Tibial artery (tissue), 4 donors: ENCODE measurements around the gene CSTF3.

ENCODE experiments used
- DNase-seq, 2 donors: peaks; one replicate each; pipeline ENCODE4 v3.0.0-alpha.2; 2019
- H3K27ac ChIP-seq, 2 donors: fragments of 200-600 bp; sonication (generic) in 1 of 2; 1 replicate in 1 of 2; 2 replicates in 1 of 2; pipeline ENCODE4 v1.5.1; 2018 to 2019; ENCODE audit warnings: mild to moderate bottlenecking in 1 of 2
- H3K27me3 ChIP-seq, 2 donors: fragments of 200-600 bp; sonication (generic) in 1 of 2; one replicate each; pipeline versions ENCODE4 v1.5.1 to v1.6.0; 2016 to 2019
- H3K36me3 ChIP-seq, 3 donors: fragments of 200-600 bp; sonication (generic) in 2 of 3; one replicate each; pipeline ENCODE4 v1.5.1; 2016 to 2019; ENCODE audit warnings: mild to moderate bottlenecking in 2 of 3
- H3K4me1 ChIP-seq, 4 donors: fragments of 200-600 bp; sonication (generic) in 2 of 4; 1 replicate in 3 of 4; 2 replicates in 1 of 4; pipeline ENCODE4 v1.5.1; 2016 to 2019
- H3K4me3 ChIP-seq, 2 donors: fragments of 200-600 bp; sonication (generic) in 1 of 2; 1 replicate in 1 of 2; 2 replicates in 1 of 2; pipeline ENCODE4 v1.5.1; 2018 to 2019; ENCODE audit warnings: mild to moderate bottlenecking in 2 of 2
- H3K9me3 ChIP-seq, 3 donors: fragments of 200-600 bp; sonication (generic) in 1 of 3; one replicate each; pipeline ENCODE4 v1.5.1; 2016 to 2019
- intact Hi-C: fragments of 100-400 bp; cut with DNase I; formaldehyde crosslinking; loops from one replicate; pipeline ENCODE4 v1.15.0; 2023; ENCODE audit warnings: low total_unique reads
- TF ChIP-seq, protein P1 (sequence below), 2 experiments: fragments of 200-600 bp in 1 of 2; fragments of 450-650 bp in 1 of 2; IDR thresholded peaks; one replicate each; pipeline ENCODE4 v1.5.1; 2017 to 2019; ENCODE audit warnings: antibody characterized with exemption in 2 of 2, mild to moderate bottlenecking in 1 of 2, moderate library complexity in 1 of 2

CSTF3 gene

DNA sequence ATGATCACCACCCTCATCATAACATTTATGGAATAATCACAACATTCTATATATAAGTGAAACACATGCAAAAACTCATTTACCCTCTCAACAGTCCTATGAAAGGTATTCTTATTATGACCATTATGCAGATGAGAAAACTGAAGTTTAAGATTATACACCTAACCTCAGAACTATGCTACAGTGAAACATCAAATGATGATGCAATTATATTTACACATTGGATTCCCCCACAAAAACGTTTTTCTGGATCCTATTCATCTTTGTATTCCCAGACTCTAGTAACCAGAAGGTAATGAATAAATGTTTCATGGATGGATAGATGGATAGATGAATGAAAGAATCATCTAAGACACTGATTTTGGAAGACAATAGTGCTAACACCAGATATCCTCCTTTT, 67.1 kb downstream of the CSTF3 start:
- Histone ChIP-seq H3K4me3 (no peak overlapping the region), H3K4me1 (no peaks in the 10 kb centered on the region), H3K27me3 (no peaks in the 10 kb centered on the region), H3K36me3 (peaks cover 26 to 44% (median 37%) of the 10 kb centered on the region in 3 donors), H3K9me3 (no peaks in the 10 kb centered on the region), H3K27ac (no peak overlapping the region)
- no peak for DNase-seq
- TF ChIP-seq, protein P1, sequence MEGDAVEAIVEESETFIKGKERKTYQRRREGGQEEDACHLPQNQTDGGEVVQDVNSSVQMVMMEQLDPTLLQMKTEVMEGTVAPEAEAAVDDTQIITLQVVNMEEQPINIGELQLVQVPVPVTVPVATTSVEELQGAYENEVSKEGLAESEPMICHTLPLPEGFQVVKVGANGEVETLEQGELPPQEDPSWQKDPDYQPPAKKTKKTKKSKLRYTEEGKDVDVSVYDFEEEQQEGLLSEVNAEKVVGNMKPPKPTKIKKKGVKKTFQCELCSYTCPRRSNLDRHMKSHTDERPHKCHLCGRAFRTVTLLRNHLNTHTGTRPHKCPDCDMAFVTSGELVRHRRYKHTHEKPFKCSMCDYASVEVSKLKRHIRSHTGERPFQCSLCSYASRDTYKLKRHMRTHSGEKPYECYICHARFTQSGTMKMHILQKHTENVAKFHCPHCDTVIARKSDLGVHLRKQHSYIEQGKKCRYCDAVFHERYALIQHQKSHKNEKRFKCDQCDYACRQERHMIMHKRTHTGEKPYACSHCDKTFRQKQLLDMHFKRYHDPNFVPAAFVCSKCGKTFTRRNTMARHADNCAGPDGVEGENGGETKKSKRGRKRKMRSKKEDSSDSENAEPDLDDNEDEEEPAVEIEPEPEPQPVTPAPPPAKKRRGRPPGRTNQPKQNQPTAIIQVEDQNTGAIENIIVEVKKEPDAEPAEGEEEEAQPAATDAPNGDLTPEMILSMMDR (IDR thresholded peaks at IDR 0.05): no peak
- intact Hi-C loops: no loop called here

DNA sequence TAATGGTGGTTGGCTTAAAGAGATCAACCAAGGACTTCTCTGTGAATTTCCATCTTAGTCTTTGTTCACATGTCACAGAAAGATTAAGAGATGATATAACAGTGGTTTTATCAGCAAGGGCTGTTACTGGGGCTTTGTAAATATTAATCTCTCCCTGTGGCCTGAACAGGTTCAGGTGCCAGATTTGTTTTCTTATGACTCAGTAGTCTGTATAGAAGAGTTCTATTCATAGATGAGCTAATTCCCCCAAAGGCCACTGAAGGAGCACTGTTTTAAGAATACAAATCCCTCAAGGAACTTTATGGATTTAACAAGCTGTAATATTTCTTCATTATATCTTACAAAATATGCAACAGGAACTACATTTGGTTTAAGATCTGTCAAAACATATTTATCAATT, 71.5 kb downstream of the CSTF3 start:
- TF ChIP-seq, protein P1 (IDR thresholded peaks at IDR 0.05): no peak
- no peak overlapping the region for H3K27ac ChIP-seq
- H3K36me3 ChIP-seq: peaks cover 12 to 30% (median 27%) of the 10 kb centered on the region in 3 donors
- H3K4me3 ChIP-seq: no peak overlapping the region
- intact Hi-C loops: no loop called here
- no peaks in the 10 kb centered on the region for H3K4me1 ChIP-seq
- DNase-seq: no peak
- H3K9me3 ChIP-seq: no peaks in the 10 kb centered on the region
- no peaks in the 10 kb centered on the region for H3K27me3 ChIP-seq

- Histone ChIP-seq H3K4me1 (no peaks in the 10 kb centered on the region), H3K36me3 (peaks cover 31 to 52% (median 33%) of the 10 kb centered on the region in 3 donors), H3K9me3 (no peaks in the 10 kb centered on the region), H3K27me3 (no peaks in the 10 kb centered on the region), H3K27ac (no peak overlapping the region), H3K4me3 (no peak overlapping the region)
- DNase-seq: no peak
- TF ChIP-seq, protein P1 (IDR thresholded peaks at IDR 0.05): no peak
- intact Hi-C loops: no loop called here
These were observed 75.3 kb downstream of the CSTF3 start for GRCh38 chr11:33086017-33086416.

- no peak for DNase-seq
- intact Hi-C loops: no loop called here
- no peaks in the 10 kb centered on the region for H3K27me3 ChIP-seq
- H3K27ac ChIP-seq: no peak overlapping the region
- H3K4me3 ChIP-seq: no peak overlapping the region
- H3K9me3 ChIP-seq: no peaks in the 10 kb centered on the region
- TF ChIP-seq, protein P1 (IDR thresholded peaks at IDR 0.05): no peak
- H3K4me1 ChIP-seq: no peaks in the 10 kb centered on the region
- H3K36me3 ChIP-seq: peaks cover 46 to 73% (median 50%) of the 10 kb centered on the region in 3 donors
These were observed 77.4 kb downstream of the CSTF3 start for GRCh38 chr11:33083918-33084317.

- no peak overlapping the region for H3K27ac ChIP-seq
- TF ChIP-seq, protein P1 (IDR thresholded peaks at IDR 0.05): no peak
- intact Hi-C loops: no loop called here
These were observed 88.8 kb downstream of the CSTF3 start for GRCh38 chr11:33072465-33072864.

More at GRCh38 chr11:33072465-33072864, 88.8 kb downstream of the CSTF3 start:
- Histone ChIP-seq H3K9me3 (no peaks in the 10 kb centered on the region), H3K27me3 (no peaks in the 10 kb centered on the region), H3K4me3 (no peak overlapping the region), H3K4me1 (no peaks in the 10 kb centered on the region), H3K36me3 (peaks cover 86 to 98% (median 88%) of the 10 kb centered on the region in 3 donors)
- no peak for DNase-seq
